ENCODE results near the gene OR6A2. TPM values are rescaled to one million over a fixed set of nuclear protein-coding genes. Genes with fewer than 3 reads are reported as not detected.

Gene OR6A2
- total and polyA plus RNA-seq, 2 of the 4 experiments (the other 2 are of a cell fraction), result 0.07 to 0.72 TPM

DNA sequence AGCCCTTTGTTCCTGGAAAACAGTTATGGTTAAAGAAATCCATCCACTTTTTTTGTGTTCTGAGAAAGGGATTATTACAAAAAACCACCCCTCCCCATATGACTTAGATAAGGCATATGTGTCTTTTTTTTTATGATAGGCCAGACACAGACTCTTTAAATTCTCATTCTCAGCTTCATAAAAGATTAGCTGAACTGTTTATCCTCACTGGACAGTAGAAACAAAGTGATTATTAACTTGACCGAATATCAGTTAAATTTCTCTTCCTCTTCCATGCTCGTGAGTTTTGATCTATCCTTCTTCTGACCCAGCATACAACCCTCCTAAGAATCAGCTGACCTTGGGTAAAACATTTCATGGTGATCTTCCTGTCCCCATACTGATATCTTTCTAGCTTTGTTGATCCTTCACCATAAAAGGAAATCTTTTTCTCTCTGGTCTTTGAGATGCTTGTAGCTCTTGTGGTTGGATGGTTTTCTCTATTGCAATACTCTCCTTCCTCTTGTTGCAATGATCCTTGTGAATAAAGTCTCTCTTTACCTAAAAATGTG, 53.9 kb downstream of the OR6A2 start:
- no peak overlapping the region for H2BK5ac ChIP-seq (ENCODE audit: low read depth, low read length, poor library complexity, severe bottlenecking)
- WGBS, 2 experiments (ENCODE audit: extremely low coverage in 2 of 2, insufficient read length in 1 of 2), result no CpG with 5 or more reads among the region's 2 CpGs
- no peak overlapping the region for H3K9ac ChIP-seq (ENCODE audit: low read depth, low read length)
- no peak overlapping the region for H2AK5ac ChIP-seq (ENCODE audit: low read depth, low read length)
- ChIA-PET POLR2A (ENCODE audit: unreplicated experiment) (no interaction called here), CTCF (interaction anchor here (0.9 to 2.5 kb wide), 3 partner anchors 8 to 12 kb away, joined by 3 to 17 read pairs (median 9); no protein-coding TSS in a partner anchor)
- no peak overlapping the region for H2AFZ ChIP-seq (replicated peaks; ENCODE audit: low read length, poor library complexity)
- H3K27me3 ChIP-seq (ENCODE audit: control insufficient read depth, insufficient read depth, low read length), result peaks cover 2% of the 10 kb centered on the region; the same call in 1 of the 2 replicates
- no peak overlapping the region for H2AK9ac ChIP-seq (replicated peaks; ENCODE audit: low read depth, low read length, poor library complexity)
- H3K9me3 ChIP-seq (ENCODE audit: control insufficient read depth, insufficient read depth, low read length), result no peaks in the 10 kb centered on the region
- H3K23ac ChIP-seq (ENCODE audit: low read depth, low read length), result no peak overlapping the region
- H4K20me1 ChIP-seq (ENCODE audit: insufficient read depth, low read length), result no peaks in the 10 kb centered on the region
- H3K4me1 ChIP-seq (ENCODE audit: control insufficient read depth, insufficient read depth, low read length), result no peaks in the 10 kb centered on the region
- no peak for ATAC-seq (ENCODE audit: low read depth)
- dilution Hi-C loops (cut with HindIII; ENCODE audit: low sequenced_read_pairs, unreplicated experiment) (no loop called here), intact Hi-C loops (cut with micrococcal nuclease) (no loop called here), in situ Hi-C loops (cut with MboI; ENCODE audit: low sequenced_read_pairs) (no loop called here)
- no peak overlapping the region for H4K5ac ChIP-seq (ENCODE audit: low read depth, low read length)
- H3K14ac ChIP-seq (replicated peaks; ENCODE audit: low read depth, low read length), result no peak overlapping the region
- H3K4me2 ChIP-seq (ENCODE audit: low read depth, low read length), result no peak overlapping the region
- H3K27ac ChIP-seq (ENCODE audit: insufficient read depth, low read length), result no peak overlapping the region
- BruUV-seq (replicated peaks), result no TSS peak
- no peak overlapping the region for H4K8ac ChIP-seq (ENCODE audit: low read depth in 2 of 2, low read length in 2 of 2)
- no peaks in the 10 kb centered on the region for H3K9me1 ChIP-seq (ENCODE audit: insufficient read depth, low read length)
- H2BK15ac ChIP-seq (ENCODE audit: low read depth, low read length), result no peak overlapping the region
- H4K91ac ChIP-seq (ENCODE audit: insufficient read depth, low read depth, low read length), result no peak overlapping the region
- no peaks in the 10 kb centered on the region for H3K36me3 ChIP-seq (ENCODE audit: control insufficient read depth, insufficient read depth, low read length)
- no peak overlapping the region for H2BK120ac ChIP-seq (ENCODE audit: low read depth, low read length)
- no peak for DNase-seq
- H3K4me3 ChIP-seq (ENCODE audit: insufficient read depth, low read depth, low read length), result no peak overlapping the region
- H3K18ac ChIP-seq (ENCODE audit: low read depth, low read length), result no peak overlapping the region
- H3K56ac ChIP-seq (ENCODE audit: extremely low read depth, insufficient read depth, low read length), result no peak overlapping the region
- no peak overlapping the region for H3K4ac ChIP-seq (ENCODE audit: low read depth, low read length)
- TF ChIP-seq, protein P1, sequence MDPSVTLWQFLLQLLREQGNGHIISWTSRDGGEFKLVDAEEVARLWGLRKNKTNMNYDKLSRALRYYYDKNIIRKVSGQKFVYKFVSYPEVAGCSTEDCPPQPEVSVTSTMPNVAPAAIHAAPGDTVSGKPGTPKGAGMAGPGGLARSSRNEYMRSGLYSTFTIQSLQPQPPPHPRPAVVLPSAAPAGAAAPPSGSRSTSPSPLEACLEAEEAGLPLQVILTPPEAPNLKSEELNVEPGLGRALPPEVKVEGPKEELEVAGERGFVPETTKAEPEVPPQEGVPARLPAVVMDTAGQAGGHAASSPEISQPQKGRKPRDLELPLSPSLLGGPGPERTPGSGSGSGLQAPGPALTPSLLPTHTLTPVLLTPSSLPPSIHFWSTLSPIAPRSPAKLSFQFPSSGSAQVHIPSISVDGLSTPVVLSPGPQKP (IDR thresholded peaks at IDR 0.05; ENCODE audit: borderline replicate concordance, low read depth, low read length), result no peak
- TF ChIP-seq POLR2A (IDR thresholded peaks at IDR 0.05; ENCODE audit: low read depth, low read length) (no peak), SMC3 (IDR thresholded peaks at IDR 0.05; ENCODE audit: low read depth, low read length) (no peak), CHD1 (IDR thresholded peaks at IDR 0.05; ENCODE audit: low read depth, low read length) (no peak), MAFK (IDR thresholded peaks at IDR 0.05; ENCODE audit: low read depth, low read length) (no peak), MAZ (IDR thresholded peaks at IDR 0.05; ENCODE audit: borderline replicate concordance, low read depth, low read length) (no peak), NFE2L2 (IDR thresholded peaks at IDR 0.05; ENCODE audit: low read depth, low read length) (no peak)
- TF ChIP-seq, protein P2, sequence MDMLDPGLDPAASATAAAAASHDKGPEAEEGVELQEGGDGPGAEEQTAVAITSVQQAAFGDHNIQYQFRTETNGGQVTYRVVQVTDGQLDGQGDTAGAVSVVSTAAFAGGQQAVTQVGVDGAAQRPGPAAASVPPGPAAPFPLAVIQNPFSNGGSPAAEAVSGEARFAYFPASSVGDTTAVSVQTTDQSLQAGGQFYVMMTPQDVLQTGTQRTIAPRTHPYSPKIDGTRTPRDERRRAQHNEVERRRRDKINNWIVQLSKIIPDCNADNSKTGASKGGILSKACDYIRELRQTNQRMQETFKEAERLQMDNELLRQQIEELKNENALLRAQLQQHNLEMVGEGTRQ (IDR thresholded peaks at IDR 0.05; ENCODE audit: low read depth, low read length), result no peak
- no peak overlapping the region for H2BK20ac ChIP-seq (ENCODE audit: low read depth, low read length)
- no peaks in the 10 kb centered on the region for H3K79me1 ChIP-seq (ENCODE audit: low read depth in 1 of 2, low read length in 2 of 2)

Data from IMR-90 (cell line).